GM15510 (cell line): ENCODE data around the gene KLHL30.

ENCODE experiments used
- POLR2A ChIP-seq: IDR thresholded peaks from 3 replicates; pipeline ENCODE4 v1.6.1; 2011; ENCODE audit warnings: borderline replicate concordance; ENCODE audit not compliant: insufficient read length; ENCODE audit errors: extremely low read depth

The KLHL30 gene

GRCh38 chr2:238154570-238154969 lies 16.1 kb downstream of the KLHL30 start:
- no peak for TF ChIP-seq POLR2A

GRCh38 chr2:238155051-238155760 lies 16.7 kb downstream of the KLHL30 start:
- no peak for TF ChIP-seq POLR2A

GRCh38 chr2:238155761-238156694 lies 17.6 kb downstream of the KLHL30 start:
- TF ChIP-seq POLR2A = no peak

- TF ChIP-seq POLR2A = no peak
Observed at GRCh38 chr2:238157506-238158017, 19.1 kb downstream of the KLHL30 start.

- no peak for TF ChIP-seq POLR2A
Observed at GRCh38 chr2:238158018-238158508, 19.6 kb downstream of the KLHL30 start.

- no peak for TF ChIP-seq POLR2A
Observed at GRCh38 chr2:238158509-238159070, 20.1 kb downstream of the KLHL30 start, which contains the start of gene ERFE. ERFE (plus strand) TSS chr2:238158970; CDS start chr2:238159008, 38 bp downstream.

GRCh38 chr2:238159071-238159539 lies 20.6 kb downstream of the KLHL30 start:
- TF ChIP-seq POLR2A = no peak

- no peak for TF ChIP-seq POLR2A
Observed at GRCh38 chr2:238159661-238160205, 21.3 kb downstream of the KLHL30 start.

GRCh38 chr2:238160206-238161129 lies 22.0 kb downstream of the KLHL30 start:
- TF ChIP-seq POLR2A = no peak

GRCh38 chr2:238161291-238162051 lies 23.0 kb downstream of the KLHL30 start:
- no peak for TF ChIP-seq POLR2A

GRCh38 chr2:238162251-238162845 lies 23.9 kb downstream of the KLHL30 start:
- no peak for TF ChIP-seq POLR2A

- TF ChIP-seq POLR2A = no peak
Observed at GRCh38 chr2:238162846-238163441, 24.5 kb downstream of the KLHL30 start.
